SK-N-SH (cell line): ENCODE results near the gene SLAMF7. TPM values are rescaled to one million over a fixed set of nuclear protein-coding genes. Genes with fewer than 3 reads are reported as not detected.

Source experiments
- CTCF ChIA-PET: fragments of 300-600, 350-600 bp; formaldehyde crosslinking; extraction: SDS; loops from one replicate; lab custom pipeline; 2021; lab: Yijun Ruan, JAX
- POLR2A ChIA-PET: fragments of 350-600 bp; sonication (Branson Sonifier 250); formaldehyde crosslinking; extraction: SDS; loops from one replicate; lab custom pipeline; 2020; ENCODE audit warnings: antibody characterized with exemption, inconsistent platforms; lab: Yijun Ruan, JAX
- DNase-seq: peaks from one replicate; pipeline ENCODE4 v3.0.0; 2012
- H2AFZ ChIP-seq: fragments of 200-600 bp; sonication (generic); 2 replicates; pipeline ENCODE4 v1.8.1; 2016; ENCODE audit warnings: antibody characterized with exemption, mild to moderate bottlenecking, low read depth
- H3F3A ChIP-seq: fragments of 200-600 bp; sonication (generic); replicated peaks from 2 replicates; pipeline ENCODE3; 2016; ENCODE audit warnings: antibody characterized with exemption, mild to moderate bottlenecking; ENCODE audit not compliant: insufficient read depth
- H3K27ac ChIP-seq, 2 experiments: fragments of 200-500 bp in 1 of 2; fragments of 200-600 bp in 1 of 2; sonication (Bioruptor generic) in 1 of 2; sonication (generic), shearing (Covaris generic) in 1 of 2; 2 replicates each; pipeline versions ENCODE4 v1.5.1 to v1.6.1; 2014 to 2016; ENCODE audit warnings: low read depth in 2 of 2, inconsistent platforms in 1 of 2, low read length in 1 of 2, mild to moderate bottlenecking in 1 of 2, mixed read lengths in 1 of 2
- H3K27me3 ChIP-seq: fragments of 200-600 bp; sonication (generic), shearing (Covaris generic); 2 replicates; pipeline ENCODE4 v1.6.1; 2016; ENCODE audit warnings: mixed run types; ENCODE audit not compliant: insufficient read depth
- H3K36me3 ChIP-seq, 2 experiments: fragments of 200-500 bp in 1 of 2; fragments of 200-600 bp in 1 of 2; sonication (Bioruptor generic) in 1 of 2; sonication (generic) in 1 of 2; replicated peaks in 1 of 2; 2 replicates each; pipeline versions ENCODE3 to v1.5.1; 2014 to 2016; ENCODE audit warnings: low read length in 1 of 2, mild to moderate bottlenecking in 1 of 2; ENCODE audit not compliant: insufficient read depth in 2 of 2, control insufficient read depth in 1 of 2
- H3K4me1 ChIP-seq, 2 experiments: fragments of 200-500 bp in 1 of 2; fragments of 200-600 bp in 1 of 2; sonication (Bioruptor generic) in 1 of 2; sonication (generic), shearing (Covaris generic) in 1 of 2; 2 replicates each; pipeline versions ENCODE4 v1.5.1 to v1.6.1; 2014 to 2016; ENCODE audit warnings: low read depth in 1 of 2, low read length in 1 of 2, mixed run types in 1 of 2; ENCODE audit not compliant: insufficient read depth in 2 of 2, control insufficient read depth in 1 of 2
- H3K4me2 ChIP-seq: fragments of 200-600 bp; sonication (generic), shearing (Covaris generic); 2 replicates; pipeline ENCODE4 v1.6.1; 2017; ENCODE audit warnings: mixed run types
- H3K4me3 ChIP-seq, 2 experiments: fragments of 200-500 bp in 1 of 2; fragments of 200-600 bp in 1 of 2; sonication (Bioruptor generic) in 1 of 2; sonication (generic), shearing (Covaris generic) in 1 of 2; 2 replicates each; pipeline versions ENCODE4 v1.5.1 to v1.8.1; 2014 to 2016; ENCODE audit warnings: low read depth in 2 of 2, inconsistent platforms in 1 of 2, low read length in 1 of 2, mild to moderate bottlenecking in 1 of 2, mixed read lengths in 1 of 2, moderate library complexity in 1 of 2
- H3K79me2 ChIP-seq: fragments of 200-600 bp; sonication (generic); 2 replicates; pipeline ENCODE4 v1.8.1; 2017; ENCODE audit warnings: mild to moderate bottlenecking; ENCODE audit not compliant: insufficient read depth
- H3K9ac ChIP-seq: fragments of 200-600 bp; sonication (generic); 2 replicates; pipeline ENCODE4 v1.6.1; 2017; ENCODE audit warnings: mixed run types
- H3K9me2 ChIP-seq: fragments of 200-600 bp; sonication (generic); 2 replicates; pipeline ENCODE4 v1.6.1; 2017; ENCODE audit warnings: mixed run types
- H3K9me3 ChIP-seq: fragments of 200-600 bp; sonication (generic); 2 replicates; pipeline ENCODE4 v1.6.1; 2017; ENCODE audit warnings: mixed run types, mild to moderate bottlenecking, moderate library complexity
- H4K20me1 ChIP-seq: fragments of 200-600 bp; sonication (generic); 2 replicates; pipeline ENCODE4 v1.6.1; 2017; ENCODE audit warnings: mild to moderate bottlenecking, mixed run types; ENCODE audit not compliant: insufficient read depth
- CHD2 ChIP-seq: fragments of 150-350 bp; IDR thresholded peaks from 2 replicates; pipeline ENCODE4 v1.6.1; 2018; ENCODE audit warnings: low read length; ENCODE audit not compliant: partially characterized antibody
- ELF1 ChIP-seq: IDR thresholded peaks from 2 replicates; pipeline ENCODE4 v1.4.0; 2012
- EZH2phosphoT487 ChIP-seq: fragments of 200-600 bp; sonication (generic); IDR thresholded peaks from 2 replicates; pipeline ENCODE4 v1.6.1; 2017; ENCODE audit warnings: low read depth, mixed run types, mild to moderate bottlenecking, antibody characterized with exemption, moderate library complexity, borderline replicate concordance
- FOSL2 ChIP-seq: IDR thresholded peaks from 2 replicates; pipeline ENCODE4 v1.4.0; 2012; ENCODE audit warnings: low read depth, mild to moderate bottlenecking, moderate library complexity, borderline replicate concordance
- FOXJ3 ChIP-seq: sonication (generic); formaldehyde crosslinking; IDR thresholded peaks from 2 replicates; pipeline ENCODE4 v1.5.1; 2020; ENCODE audit warnings: mild to moderate bottlenecking, missing genetic modification reagents
- GABPA ChIP-seq: IDR thresholded peaks from 2 replicates; pipeline ENCODE4 v1.4.0; 2012; ENCODE audit warnings: low read depth, mild to moderate bottlenecking
- POLR2AphosphoS5 ChIP-seq: IDR thresholded peaks from 2 replicates; pipeline ENCODE4 v1.6.1; 2012; ENCODE audit warnings: low read depth, low read length
- RCOR1 ChIP-seq: fragments of 150-350 bp; IDR thresholded peaks from 2 replicates; pipeline ENCODE4 v1.6.1; 2017; ENCODE audit warnings: antibody characterized with exemption, low read length
- RFX5 ChIP-seq: IDR thresholded peaks from 2 replicates; pipeline ENCODE4 v1.6.1; 2012; ENCODE audit warnings: mild to moderate bottlenecking, improper control_type of control experiment, low read length
- SIN3A ChIP-seq: IDR thresholded peaks from 2 replicates; pipeline ENCODE4 v1.6.1; 2012; ENCODE audit warnings: low read depth, mild to moderate bottlenecking, low read length, moderate library complexity, borderline replicate concordance
- SMC3 ChIP-seq: IDR thresholded peaks from 2 replicates; pipeline ENCODE4 v1.6.1; 2012; ENCODE audit warnings: low read depth, low read length, improper control_type of control experiment
- TAF1 ChIP-seq: IDR thresholded peaks from 2 replicates; pipeline ENCODE4 v1.6.1; 2012; ENCODE audit warnings: low read depth, mild to moderate bottlenecking, low read length, moderate library complexity, borderline replicate concordance
- TEAD4 ChIP-seq: IDR thresholded peaks from 2 replicates; pipeline ENCODE4 v1.4.0; 2012; ENCODE audit warnings: mild to moderate bottlenecking, borderline replicate concordance; ENCODE audit not compliant: insufficient read depth
- USF1 ChIP-seq: IDR thresholded peaks from 2 replicates; pipeline ENCODE4 v1.4.0; 2012; ENCODE audit warnings: low read depth, borderline replicate concordance
- WGBS: methylation state at CpG from one replicate; pipeline ENCODE4 v1.1.6; 2017; ENCODE audit warnings: low lambda C conversion rate; 5-methylcytosine and 5-hydroxymethylcytosine counted together
- polyA plus RNA-seq, 3 experiments: library from polyadenylated mRNA; depleted of rRNA; stranded (reverse); fragments of >200 nt; gene quantifications; 2 replicates each; pipeline ENCODE4 v1.2.3, GENCODE V29; 2012
- TF ChIP-seq, protein P1 (sequence below): IDR thresholded peaks from 2 replicates; pipeline ENCODE4; 2012
- TF ChIP-seq, protein P2 (sequence below): IDR thresholded peaks from 2 replicates; pipeline ENCODE4 v1.6.1; 2012; ENCODE audit warnings: mild to moderate bottlenecking, low read depth, low read length, moderate library complexity

Gene SLAMF7
- polyA plus RNA-seq, 1 of the 3 experiments (the other 2 are of a cell fraction) = not detected

DNA sequence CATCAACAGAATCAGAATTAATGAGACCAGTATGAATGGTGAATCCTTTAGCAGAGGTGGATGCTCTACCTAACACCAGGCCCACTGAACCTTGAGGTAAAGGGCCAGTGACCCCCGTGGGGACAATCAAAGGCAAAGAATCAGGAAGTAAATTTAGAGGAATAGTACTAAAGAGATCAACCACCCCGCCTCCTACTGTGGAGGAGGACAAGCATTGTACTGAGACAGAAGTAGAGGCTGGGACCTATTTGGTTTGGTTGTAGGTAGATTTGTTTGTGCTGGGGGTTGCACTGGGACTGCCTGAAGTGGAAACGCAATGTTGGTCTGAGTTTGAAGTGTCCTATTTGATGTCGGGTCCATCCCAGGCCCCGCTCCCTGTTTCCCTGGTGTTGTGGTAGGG is 36.9 kb upstream of the SLAMF7 start:
- Histone ChIP-seq H3K4me1 (no peaks in the 10 kb centered on the region), H3K36me3 (no peaks in the 10 kb centered on the region), H3K79me2 (no peaks in the 10 kb centered on the region), H3K9me3 (no peaks in the 10 kb centered on the region), H3K9ac (no peak overlapping the region), H3K27me3 (peaks cover 21% of the 10 kb centered on the region; the same call in 1 of the 2 replicates), H3K4me3 (no peak overlapping the region), H3F3A (no peaks in the 10 kb centered on the region), H3K9me2 (no peaks in the 10 kb centered on the region), H3K27ac (no peak overlapping the region), H3K4me2 (no peak overlapping the region), H2AFZ (no peak overlapping the region), H4K20me1 (no peaks in the 10 kb centered on the region)
- no peak for DNase-seq
- ChIA-PET CTCF (no interaction called here), POLR2A (no interaction called here)
- TF ChIP-seq RCOR1 (no peak), SIN3A (no peak), EZH2phosphoT487 (no peak), GABPA (no peak), TAF1 (no peak), FOXJ3 (no peak), FOSL2 (no peak), TEAD4 (no peak), USF1 (no peak), RFX5 (no peak), POLR2AphosphoS5 (no peak), SMC3 (no peak), CHD2 (no peak), ELF1 (no peak)
- TF ChIP-seq, protein P1, sequence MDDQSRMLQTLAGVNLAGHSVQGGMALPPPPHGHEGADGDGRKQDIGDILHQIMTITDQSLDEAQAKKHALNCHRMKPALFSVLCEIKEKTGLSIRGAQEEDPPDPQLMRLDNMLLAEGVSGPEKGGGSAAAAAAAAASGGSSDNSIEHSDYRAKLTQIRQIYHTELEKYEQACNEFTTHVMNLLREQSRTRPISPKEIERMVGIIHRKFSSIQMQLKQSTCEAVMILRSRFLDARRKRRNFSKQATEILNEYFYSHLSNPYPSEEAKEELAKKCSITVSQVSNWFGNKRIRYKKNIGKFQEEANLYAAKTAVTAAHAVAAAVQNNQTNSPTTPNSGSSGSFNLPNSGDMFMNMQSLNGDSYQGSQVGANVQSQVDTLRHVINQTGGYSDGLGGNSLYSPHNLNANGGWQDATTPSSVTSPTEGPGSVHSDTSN = no peak
- TF ChIP-seq, protein P2, sequence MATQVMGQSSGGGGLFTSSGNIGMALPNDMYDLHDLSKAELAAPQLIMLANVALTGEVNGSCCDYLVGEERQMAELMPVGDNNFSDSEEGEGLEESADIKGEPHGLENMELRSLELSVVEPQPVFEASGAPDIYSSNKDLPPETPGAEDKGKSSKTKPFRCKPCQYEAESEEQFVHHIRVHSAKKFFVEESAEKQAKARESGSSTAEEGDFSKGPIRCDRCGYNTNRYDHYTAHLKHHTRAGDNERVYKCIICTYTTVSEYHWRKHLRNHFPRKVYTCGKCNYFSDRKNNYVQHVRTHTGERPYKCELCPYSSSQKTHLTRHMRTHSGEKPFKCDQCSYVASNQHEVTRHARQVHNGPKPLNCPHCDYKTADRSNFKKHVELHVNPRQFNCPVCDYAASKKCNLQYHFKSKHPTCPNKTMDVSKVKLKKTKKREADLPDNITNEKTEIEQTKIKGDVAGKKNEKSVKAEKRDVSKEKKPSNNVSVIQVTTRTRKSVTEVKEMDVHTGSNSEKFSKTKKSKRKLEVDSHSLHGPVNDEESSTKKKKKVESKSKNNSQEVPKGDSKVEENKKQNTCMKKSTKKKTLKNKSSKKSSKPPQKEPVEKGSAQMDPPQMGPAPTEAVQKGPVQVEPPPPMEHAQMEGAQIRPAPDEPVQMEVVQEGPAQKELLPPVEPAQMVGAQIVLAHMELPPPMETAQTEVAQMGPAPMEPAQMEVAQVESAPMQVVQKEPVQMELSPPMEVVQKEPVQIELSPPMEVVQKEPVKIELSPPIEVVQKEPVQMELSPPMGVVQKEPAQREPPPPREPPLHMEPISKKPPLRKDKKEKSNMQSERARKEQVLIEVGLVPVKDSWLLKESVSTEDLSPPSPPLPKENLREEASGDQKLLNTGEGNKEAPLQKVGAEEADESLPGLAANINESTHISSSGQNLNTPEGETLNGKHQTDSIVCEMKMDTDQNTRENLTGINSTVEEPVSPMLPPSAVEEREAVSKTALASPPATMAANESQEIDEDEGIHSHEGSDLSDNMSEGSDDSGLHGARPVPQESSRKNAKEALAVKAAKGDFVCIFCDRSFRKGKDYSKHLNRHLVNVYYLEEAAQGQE = no peak
- WGBS = 8% methylated on average over 5 of the region's 5 CpGs
